IPS-NIHi7 (cell line): ENCODE data around the gene SEC61B.

ENCODE experiments used
- DNase-seq: peaks from one replicate; pipeline ENCODE4 v3.0.0; 2012; ENCODE audit warnings: mixed read lengths; ENCODE audit errors: extremely low spot score

SEC61B gene

DNA sequence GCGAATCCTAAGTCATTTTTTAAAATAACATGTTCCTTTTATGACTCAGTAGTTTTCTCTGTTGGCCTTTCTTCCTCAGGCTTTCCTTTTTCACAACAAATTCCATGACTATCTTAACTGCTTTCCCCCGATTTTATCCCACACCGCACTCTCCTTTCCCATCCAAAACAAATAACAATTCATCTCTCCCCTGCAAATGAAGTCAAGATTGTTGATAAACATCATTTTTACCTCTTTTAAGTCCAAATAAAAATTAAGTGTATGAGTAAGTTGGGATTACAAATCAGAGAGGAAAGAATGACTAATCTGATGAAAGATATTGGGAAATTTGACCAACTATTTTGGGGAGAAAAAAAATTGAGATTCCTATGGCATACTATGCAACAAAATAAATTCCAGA, 47.3 kb downstream of the SEC61B start:
- DNase-seq = no peak

GRCh38 chr9:99270491-99270890, 48.4 kb downstream of the SEC61B start:
- DNase-seq = no peak

GRCh38 chr9:99272836-99273235, 50.8 kb downstream of the SEC61B start:
- no peak for DNase-seq

DNA sequence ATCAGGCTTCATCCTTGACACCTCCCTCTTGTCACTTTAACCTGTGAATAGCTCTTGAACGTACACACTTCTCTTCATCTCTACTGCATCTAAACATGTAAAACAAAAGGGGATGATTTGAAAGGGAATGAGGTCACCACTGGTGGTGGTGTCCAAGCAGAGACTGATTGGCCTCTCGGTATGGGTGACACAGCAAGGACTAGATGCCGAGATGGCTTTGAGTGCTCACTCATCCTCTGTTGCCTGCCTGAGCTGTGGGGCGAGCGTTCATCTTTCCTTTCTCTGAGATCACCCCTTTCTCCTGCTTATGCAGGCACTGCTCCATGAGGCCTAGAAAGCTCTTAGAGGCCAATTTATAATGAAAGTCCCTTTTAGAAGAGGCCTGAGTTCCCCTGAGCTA, 51.9 kb downstream of the SEC61B start:
- DNase-seq = no peak

- DNase-seq = no peak
Measured at GRCh38 chr9:99274495-99274894, 52.4 kb downstream of the SEC61B start.
